Neural cell (in vitro differentiated cells): Measurements from ENCODE around the gene ZCCHC3. TPM values are rescaled to one million over a fixed set of nuclear protein-coding genes. Genes with fewer than 3 reads are reported as not detected.

ENCODE experiments used
- H2AFZ ChIP-seq: fragments of 200-600, 300-800 bp; sonication (generic), shearing (Covaris generic); 2 replicates; pipeline ENCODE4 v1.6.0; 2014; ENCODE audit warnings: low read depth, mild to moderate bottlenecking, antibody characterized with exemption, low read length, moderate library complexity
- H3F3A ChIP-seq: fragments of 200-600 bp; shearing (Covaris generic); 2 replicates; pipeline ENCODE4 v1.6.1; 2016; ENCODE audit warnings: mild to moderate bottlenecking, moderate library complexity, mixed read lengths, antibody characterized with exemption, low read length; ENCODE audit not compliant: insufficient read depth, poor library complexity, severe bottlenecking
- H3K27ac ChIP-seq: fragments of 200-600, 300-800 bp; sonication (generic), shearing (Covaris generic); 2 replicates; pipeline ENCODE4 v1.5.1; 2014; ENCODE audit warnings: mild to moderate bottlenecking, low read length, moderate library complexity
- H3K27me3 ChIP-seq: fragments of 300-800, 200-600 bp; sonication (generic), shearing (Covaris generic); 2 replicates; pipeline ENCODE4 v1.6.0; 2014; ENCODE audit warnings: mild to moderate bottlenecking, low read depth, low read length, moderate library complexity; ENCODE audit not compliant: insufficient read depth
- H3K36me3 ChIP-seq: fragments of 300-800, 200-600 bp; sonication (generic), shearing (Covaris generic); 2 replicates; pipeline ENCODE4 v1.5.1; 2014; ENCODE audit warnings: mild to moderate bottlenecking, antibody characterized with exemption, low read length, moderate library complexity; ENCODE audit not compliant: insufficient read depth
- H3K4me2 ChIP-seq: fragments of 300-800, 200-600 bp; sonication (generic), shearing (Covaris generic); 2 replicates; pipeline ENCODE4 v1.6.0; 2014; ENCODE audit warnings: mild to moderate bottlenecking, low read length
- H3K4me3 ChIP-seq: fragments of 300-800, 200-600 bp; sonication (generic), shearing (Covaris generic); 2 replicates; pipeline ENCODE4 v1.5.1; 2014; ENCODE audit warnings: mild to moderate bottlenecking, low read length, moderate library complexity
- H3K79me2 ChIP-seq: fragments of 200-600 bp; shearing (Covaris generic); replicated peaks from 2 replicates; pipeline ENCODE4 v1.6.0; 2014; ENCODE audit warnings: mild to moderate bottlenecking, low read length, moderate library complexity; ENCODE audit not compliant: insufficient read depth
- H3K9ac ChIP-seq: fragments of 300-800, 200-600 bp; sonication (generic), shearing (Covaris generic); 2 replicates; pipeline ENCODE4 v1.6.1; 2016; ENCODE audit warnings: mild to moderate bottlenecking, low read length, mixed read lengths
- H3K9me2 ChIP-seq: fragments of 200-600 bp; shearing (Covaris generic); 2 replicates; pipeline ENCODE4 v1.6.1; 2016; ENCODE audit warnings: mild to moderate bottlenecking, low read length, mixed read lengths; ENCODE audit not compliant: insufficient read depth
- H3K9me3 ChIP-seq: fragments of 200-600, 300-800 bp; sonication (generic), shearing (Covaris generic); 2 replicates; pipeline ENCODE4 v1.6.1; 2016; ENCODE audit warnings: mild to moderate bottlenecking, mixed run types, low read length, moderate library complexity, mixed read lengths
- H4K20me1 ChIP-seq: fragments of 200-600 bp; shearing (Covaris generic); 2 replicates; pipeline ENCODE4 v1.6.1; 2016; ENCODE audit warnings: mild to moderate bottlenecking, mixed run types; ENCODE audit not compliant: insufficient read depth
- EP300 ChIP-seq: fragments of 450-650 bp; conservative IDR thresholded peaks from 2 replicates; pipeline ENCODE4 v1.6.1; 2014; ENCODE audit warnings: antibody characterized with exemption, mild to moderate bottlenecking, moderate library complexity; ENCODE audit not compliant: poor library complexity, severe bottlenecking
- EZH2 ChIP-seq: fragments of 200-600, 300-800 bp; shearing (Covaris generic), sonication (generic); IDR thresholded peaks from 2 replicates; pipeline ENCODE4 v1.6.1; 2014; ENCODE audit warnings: antibody characterized with exemption, low read length, borderline replicate concordance, mild to moderate bottlenecking; ENCODE audit not compliant: insufficient read depth, poor library complexity, severe bottlenecking
- MXI1 ChIP-seq: fragments of 450-650 bp; conservative IDR thresholded peaks from 2 replicates; pipeline ENCODE4 v1.6.1; 2014; ENCODE audit warnings: antibody characterized with exemption, mild to moderate bottlenecking; ENCODE audit not compliant: poor library complexity, severe bottlenecking
- POLR2AphosphoS5 ChIP-seq: IDR thresholded peaks from 2 replicates; pipeline ENCODE4 v1.6.1; 2012
- RAD21 ChIP-seq: fragments of 450-650 bp; conservative IDR thresholded peaks from 2 replicates; pipeline ENCODE4 v1.6.1; 2014; ENCODE audit warnings: antibody characterized with exemption, mild to moderate bottlenecking, moderate library complexity
- SMC3 ChIP-seq: fragments of 450-650 bp; conservative IDR thresholded peaks from 2 replicates; pipeline ENCODE4 v1.6.1; 2014; ENCODE audit warnings: antibody characterized with exemption, mild to moderate bottlenecking, moderate library complexity; ENCODE audit not compliant: poor library complexity
- TAF1 ChIP-seq: IDR thresholded peaks from 2 replicates; pipeline ENCODE4 v1.6.1; 2012; ENCODE audit warnings: low read depth
- polyA plus RNA-seq: library from polyadenylated mRNA; depleted of rRNA; stranded (reverse); fragments of >200 nt; gene quantifications from 2 replicates; pipeline ENCODE4 v1.2.3, GENCODE V29; 2014
- TF ChIP-seq, protein P1 (sequence below): fragments of 450-650 bp; IDR thresholded peaks from 2 replicates; pipeline ENCODE4 v1.5.1; 2014; ENCODE audit warnings: antibody characterized with exemption, mild to moderate bottlenecking, moderate library complexity; ENCODE audit not compliant: poor library complexity, severe bottlenecking
- TF ChIP-seq, protein P2 (sequence below): IDR thresholded peaks from 2 replicates; pipeline ENCODE4 v1.6.1; 2012; ENCODE audit warnings: borderline replicate concordance

ZCCHC3 gene
- polyA plus RNA-seq, 1 donor from 2014 or later = 15.5 TPM

DNA sequence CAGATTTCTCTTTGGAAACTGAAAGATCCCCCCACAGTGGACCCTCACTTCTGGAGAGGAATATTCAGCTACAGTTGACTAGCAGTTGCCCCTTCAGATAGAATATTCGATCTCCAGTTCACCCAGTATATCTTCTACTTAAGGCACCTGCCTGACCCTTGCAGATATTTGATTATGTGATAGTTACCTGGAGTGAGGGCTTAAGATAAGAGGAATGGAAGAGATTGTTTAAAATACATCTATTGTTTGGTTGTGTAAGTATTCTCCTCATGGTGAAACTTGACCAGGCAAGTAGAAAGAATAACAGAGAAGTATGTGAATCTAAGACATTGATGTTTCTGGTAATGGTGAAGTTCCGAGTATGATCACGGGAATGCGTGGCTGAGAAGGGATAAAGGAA lies 1.6 kb upstream of the ZCCHC3 start:
- H3F3A ChIP-seq = peaks cover 3% of the 10 kb centered on the region
- H3K27ac ChIP-seq = no peak overlapping the region
- H3K9me3 ChIP-seq = no peaks in the 10 kb centered on the region
- no peak overlapping the region for H3K4me2 ChIP-seq
- no peak overlapping the region for H3K9ac ChIP-seq
- H3K79me2 ChIP-seq = peaks cover 37% of the 10 kb centered on the region
- H2AFZ ChIP-seq = no peak overlapping the region
- H3K4me3 ChIP-seq = no peak overlapping the region
- no peaks in the 10 kb centered on the region for H4K20me1 ChIP-seq
- H3K36me3 ChIP-seq = no peaks in the 10 kb centered on the region
- H3K9me2 ChIP-seq = no peaks in the 10 kb centered on the region
- TF ChIP-seq, protein P1, sequence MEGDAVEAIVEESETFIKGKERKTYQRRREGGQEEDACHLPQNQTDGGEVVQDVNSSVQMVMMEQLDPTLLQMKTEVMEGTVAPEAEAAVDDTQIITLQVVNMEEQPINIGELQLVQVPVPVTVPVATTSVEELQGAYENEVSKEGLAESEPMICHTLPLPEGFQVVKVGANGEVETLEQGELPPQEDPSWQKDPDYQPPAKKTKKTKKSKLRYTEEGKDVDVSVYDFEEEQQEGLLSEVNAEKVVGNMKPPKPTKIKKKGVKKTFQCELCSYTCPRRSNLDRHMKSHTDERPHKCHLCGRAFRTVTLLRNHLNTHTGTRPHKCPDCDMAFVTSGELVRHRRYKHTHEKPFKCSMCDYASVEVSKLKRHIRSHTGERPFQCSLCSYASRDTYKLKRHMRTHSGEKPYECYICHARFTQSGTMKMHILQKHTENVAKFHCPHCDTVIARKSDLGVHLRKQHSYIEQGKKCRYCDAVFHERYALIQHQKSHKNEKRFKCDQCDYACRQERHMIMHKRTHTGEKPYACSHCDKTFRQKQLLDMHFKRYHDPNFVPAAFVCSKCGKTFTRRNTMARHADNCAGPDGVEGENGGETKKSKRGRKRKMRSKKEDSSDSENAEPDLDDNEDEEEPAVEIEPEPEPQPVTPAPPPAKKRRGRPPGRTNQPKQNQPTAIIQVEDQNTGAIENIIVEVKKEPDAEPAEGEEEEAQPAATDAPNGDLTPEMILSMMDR = no peak
- TF ChIP-seq EZH2 = no peak
- TF ChIP-seq SMC3 = no peak
- TF ChIP-seq TAF1 = no peak
- TF ChIP-seq, protein P2, sequence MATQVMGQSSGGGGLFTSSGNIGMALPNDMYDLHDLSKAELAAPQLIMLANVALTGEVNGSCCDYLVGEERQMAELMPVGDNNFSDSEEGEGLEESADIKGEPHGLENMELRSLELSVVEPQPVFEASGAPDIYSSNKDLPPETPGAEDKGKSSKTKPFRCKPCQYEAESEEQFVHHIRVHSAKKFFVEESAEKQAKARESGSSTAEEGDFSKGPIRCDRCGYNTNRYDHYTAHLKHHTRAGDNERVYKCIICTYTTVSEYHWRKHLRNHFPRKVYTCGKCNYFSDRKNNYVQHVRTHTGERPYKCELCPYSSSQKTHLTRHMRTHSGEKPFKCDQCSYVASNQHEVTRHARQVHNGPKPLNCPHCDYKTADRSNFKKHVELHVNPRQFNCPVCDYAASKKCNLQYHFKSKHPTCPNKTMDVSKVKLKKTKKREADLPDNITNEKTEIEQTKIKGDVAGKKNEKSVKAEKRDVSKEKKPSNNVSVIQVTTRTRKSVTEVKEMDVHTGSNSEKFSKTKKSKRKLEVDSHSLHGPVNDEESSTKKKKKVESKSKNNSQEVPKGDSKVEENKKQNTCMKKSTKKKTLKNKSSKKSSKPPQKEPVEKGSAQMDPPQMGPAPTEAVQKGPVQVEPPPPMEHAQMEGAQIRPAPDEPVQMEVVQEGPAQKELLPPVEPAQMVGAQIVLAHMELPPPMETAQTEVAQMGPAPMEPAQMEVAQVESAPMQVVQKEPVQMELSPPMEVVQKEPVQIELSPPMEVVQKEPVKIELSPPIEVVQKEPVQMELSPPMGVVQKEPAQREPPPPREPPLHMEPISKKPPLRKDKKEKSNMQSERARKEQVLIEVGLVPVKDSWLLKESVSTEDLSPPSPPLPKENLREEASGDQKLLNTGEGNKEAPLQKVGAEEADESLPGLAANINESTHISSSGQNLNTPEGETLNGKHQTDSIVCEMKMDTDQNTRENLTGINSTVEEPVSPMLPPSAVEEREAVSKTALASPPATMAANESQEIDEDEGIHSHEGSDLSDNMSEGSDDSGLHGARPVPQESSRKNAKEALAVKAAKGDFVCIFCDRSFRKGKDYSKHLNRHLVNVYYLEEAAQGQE = no peak
- H3K27me3 ChIP-seq = no peaks in the 10 kb centered on the region

- Histone ChIP-seq H2AFZ (peak overlapping the region; percentile 60), H3K9me3 (no peaks in the 10 kb centered on the region), H3F3A (peaks cover 3% of the 10 kb centered on the region), H3K4me2 (peak overlapping the region; percentile 98), H3K79me2 (peaks cover 37% of the 10 kb centered on the region), H4K20me1 (no peaks in the 10 kb centered on the region), H3K36me3 (no peaks in the 10 kb centered on the region), H3K9me2 (no peaks in the 10 kb centered on the region), H3K27ac (peak overlapping the region; percentile 86), H3K9ac (peak overlapping the region; percentile 89), H3K4me3 (peak overlapping the region; percentile 100), H3K27me3 (no peaks in the 10 kb centered on the region)
- TF ChIP-seq POLR2AphosphoS5 (peak; percentile 19), EZH2 (no peak), TAF1 (no peak), EP300 (no peak), MXI1 (peak; percentile 24), RAD21 (no peak), SMC3 (no peak)
- TF ChIP-seq, protein P2 = no peak
- TF ChIP-seq, protein P1 = no peak
Observed at GRCh38 chr20:297925-298775, 780 bp downstream of the ZCCHC3 start.
